Right ventricle myocardium inferior (tissue), 1 donor: ENCODE measurements around the gene CHD8. TPM values are rescaled to one million over a fixed set of nuclear protein-coding genes. Genes with fewer than 3 reads are reported as not detected.
"Not testable (repeated sequence)": the region's sequence is repeated elsewhere in the genome, so short reads cannot be mapped to it uniquely, and the experiment has no call there.

Source experiments
- ATAC-seq: fragments of 200-7000 bp; cut with Tn5 transposase; one replicate; pipeline ENCODE4 v1.9.1; 2020; ENCODE audit warnings: mild to moderate bottlenecking, moderate library complexity
- DNase-seq: peaks from one replicate; pipeline ENCODE4 v3.0.0; 2021; ENCODE audit errors: missing footprints
- intact Hi-C: fragments of 100-400 bp; cut with DNase I; formaldehyde crosslinking; loops from one replicate; pipeline ENCODE4 v1.11.0; 2022
- total RNA-seq: library from RNA; stranded (reverse); fragmentation: NEBNext Ultra II Directional; extraction: Animal tissue kit (Norgen Biotek cat#: 25700); gene quantifications from one replicate; pipeline ENCODE4 v1.2.1, GENCODE V29; 2021
- donor health status: DM: no; HTN: yes; CAD: no; lungs with severe emphysema.

Gene CHD8
- total RNA-seq, 1 donor from 2014 or later, result 27.0 TPM

- intact Hi-C loops, result loop anchor here (2.0 to 10.0 kb wide), 3 partner anchors 93 to 147 kb away; partner anchors contain the start of genes HNRNPC, RAB2B and TOX4
- DNase-seq (peak; percentile 99), ATAC-seq (peak; percentile 99)
Measured at GRCh38 chr14:21383848-21384493, 72.0 kb downstream of the CHD8 start, which contains the start of gene SUPT16H. SUPT16H (minus strand) TSS chr14:21384019; CDS start chr14:21383927, 92 bp downstream.

GRCh38 chr14:21382886-21383847 is 72.8 kb downstream of the CHD8 start:
- DNase-seq, result no peak
- intact Hi-C loops, result loop anchor here (5.0 to 10.0 kb wide), 2 partner anchors 118 to 146 kb away; partner anchors contain the start of gene HNRNPC
- peak; percentile 26 for ATAC-seq

- ATAC-seq (no peak), DNase-seq (no peak)
- intact Hi-C loops, result loop anchor here (5.0 to 10.0 kb wide), 2 partner anchors 117 to 145 kb away; partner anchors contain the start of gene HNRNPC
Measured at GRCh38 chr14:21382095-21382494, 73.8 kb downstream of the CHD8 start.

GRCh38 chr14:21379338-21379737 is 76.6 kb downstream of the CHD8 start:
- DNase-seq (no peak), ATAC-seq (no peak)
- intact Hi-C loops, result no loop called here

GRCh38 chr14:21373980-21374379 is 81.9 kb downstream of the CHD8 start:
- ATAC-seq (no peak), DNase-seq (no peak)
- intact Hi-C loops, result no loop called here

- intact Hi-C loops, DNase-seq, ATAC-seq: not testable (repeated sequence)
Measured at GRCh38 chr14:21372814-21373213, 83.1 kb downstream of the CHD8 start.

GRCh38 chr14:21369949-21370679 is 85.8 kb downstream of the CHD8 start:
- ATAC-seq (no peak), DNase-seq (no peak)
- intact Hi-C loops, result no loop called here

GRCh38 chr14:21367582-21368144 is 88.3 kb downstream of the CHD8 start:
- intact Hi-C loops, result no loop called here
- no peak for ATAC-seq
- no peak for DNase-seq

GRCh38 chr14:21356511-21356910 is 99.4 kb downstream of the CHD8 start:
- intact Hi-C loops, result no loop called here
- ATAC-seq (no peak), DNase-seq (no peak)

GRCh38 chr14:21352587-21352986 is 103.3 kb downstream of the CHD8 start:
- intact Hi-C loops, result no loop called here
- peak; percentile 42 for ATAC-seq
- DNase-seq, result no peak

GRCh38 chr14:21350539-21350938 is 105.4 kb downstream of the CHD8 start:
- DNase-seq (no peak), ATAC-seq (no peak)
- intact Hi-C loops, result no loop called here

GRCh38 chr14:21347201-21347600 is 108.7 kb downstream of the CHD8 start:
- intact Hi-C loops, result no loop called here
- DNase-seq, result no peak
- no peak for ATAC-seq

- DNase-seq (no peak), ATAC-seq (no peak)
- intact Hi-C loops, result no loop called here
Measured at GRCh38 chr14:21346532-21347135, 109.3 kb downstream of the CHD8 start.

GRCh38 chr14:21343035-21343794 is 112.7 kb downstream of the CHD8 start:
- intact Hi-C loops, result no loop called here
- ATAC-seq (no peak), DNase-seq (no peak)
